Effector CD8-positive, alpha-beta T cell (primary cell): ENCODE measurements around the gene UFC1.

Experiments
- DNase-seq: peaks from one replicate; lab custom pipeline; 2025; lab: John Stamatoyannopoulos, UW

The UFC1 gene

GRCh38 chr1:161133220-161133740 lies 20.5 kb upstream of the UFC1 start:
- no peak for DNase-seq

DNA sequence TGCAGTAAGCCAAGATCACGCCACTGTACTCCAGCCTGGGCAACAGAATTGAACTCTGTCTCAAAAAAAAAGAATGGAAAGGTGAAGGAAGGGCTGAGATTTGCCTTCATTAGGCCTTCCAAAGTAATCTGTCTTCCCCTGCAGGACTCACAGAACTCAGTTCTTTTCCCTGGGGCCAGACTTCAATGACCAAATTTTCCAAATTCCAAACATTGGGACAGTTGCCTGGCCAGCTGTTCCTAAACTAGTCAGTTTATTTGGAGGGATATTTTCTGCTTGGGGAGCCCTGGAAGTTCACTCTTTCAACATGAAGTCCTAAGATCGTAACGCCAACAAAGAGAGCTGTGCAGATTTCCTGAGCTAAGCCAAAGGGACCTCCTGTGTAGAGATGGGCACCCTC lies 15.9 kb upstream of the UFC1 start:
- DNase-seq, result no peak

- DNase-seq, result no peak
These were observed 15.3 kb upstream of the UFC1 start for GRCh38 chr1:161138431-161138830.

GRCh38 chr1:161139766-161140165 lies 14.0 kb upstream of the UFC1 start:
- peak; percentile 6 for DNase-seq

- no peak for DNase-seq
These were observed 12.9 kb upstream of the UFC1 start for GRCh38 chr1:161140755-161141400.

DNA sequence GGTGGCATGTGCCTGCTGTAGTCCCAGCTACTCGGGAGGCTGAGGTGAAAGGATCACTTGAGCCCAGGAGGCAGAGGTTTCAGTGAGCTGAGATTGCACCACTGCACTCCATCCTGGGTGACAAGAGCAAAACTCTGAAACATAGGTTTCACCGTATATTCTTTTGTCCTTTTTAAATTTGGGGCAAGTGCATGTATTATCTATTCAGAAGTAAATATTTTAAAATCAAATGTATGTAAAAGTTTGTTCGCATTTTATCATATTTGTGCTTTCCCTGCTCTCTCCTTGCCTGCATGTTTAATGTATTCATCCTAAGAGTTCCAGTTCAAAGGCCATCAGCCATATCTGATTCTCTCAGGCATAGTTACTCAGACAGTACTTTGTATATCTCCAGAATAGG lies 7.9 kb upstream of the UFC1 start:
- no peak for DNase-seq

DNA sequence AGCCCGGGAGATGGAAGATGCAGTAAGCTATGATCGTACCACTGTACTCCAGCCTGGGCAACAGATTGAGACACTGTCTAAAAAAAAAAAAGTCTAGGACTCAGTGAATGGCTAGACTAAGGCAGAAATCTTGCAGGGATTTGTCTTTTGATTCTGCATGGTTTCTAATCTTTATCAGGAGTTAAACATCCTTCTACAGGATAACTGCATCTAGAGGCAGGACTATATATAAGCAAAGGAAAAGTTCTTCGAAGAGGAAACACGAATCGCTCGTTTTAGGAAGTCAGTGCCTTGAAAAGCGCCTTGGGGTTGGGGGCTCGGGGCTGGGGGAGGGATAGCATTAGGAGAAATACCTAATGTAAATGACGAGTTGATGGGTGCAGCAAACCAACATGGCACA lies 602 bp upstream of the UFC1 start:
- DNase-seq, result no peak

DNA sequence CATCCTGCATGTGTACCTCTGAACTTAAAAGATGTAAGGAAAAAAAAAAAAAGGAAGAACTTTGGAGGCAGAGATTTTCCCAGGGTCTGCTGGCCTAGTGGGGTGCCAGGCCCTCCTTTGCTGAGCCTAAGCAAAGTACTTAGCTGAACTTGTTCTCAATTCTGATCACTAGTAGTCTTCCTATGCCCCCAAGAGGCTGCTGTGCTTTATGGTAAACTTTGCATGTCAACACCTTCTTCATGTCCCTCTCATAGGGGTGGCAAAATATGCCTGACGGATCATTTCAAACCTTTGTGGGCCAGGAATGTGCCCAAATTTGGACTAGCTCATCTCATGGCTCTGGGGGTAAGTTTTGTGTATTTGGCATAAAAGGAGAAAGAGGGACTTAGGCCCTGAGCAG lies 4.1 kb downstream of the UFC1 start:
- DNase-seq, result no peak

- DNase-seq, result no peak
These were observed 4.7 kb downstream of the UFC1 start for GRCh38 chr1:161158316-161159010.

- peak; percentile 86 for DNase-seq
These were observed 5.5 kb downstream of the UFC1 start, which contains the start of gene USP21 for GRCh38 chr1:161159087-161159912. TSS of gene USP21 (plus strand) at chr1:161159500. CDS start at chr1:161160641, 1,141 bp downstream.

GRCh38 chr1:161159913-161160243 lies 6.1 kb downstream of the UFC1 start:
- no peak for DNase-seq

DNA sequence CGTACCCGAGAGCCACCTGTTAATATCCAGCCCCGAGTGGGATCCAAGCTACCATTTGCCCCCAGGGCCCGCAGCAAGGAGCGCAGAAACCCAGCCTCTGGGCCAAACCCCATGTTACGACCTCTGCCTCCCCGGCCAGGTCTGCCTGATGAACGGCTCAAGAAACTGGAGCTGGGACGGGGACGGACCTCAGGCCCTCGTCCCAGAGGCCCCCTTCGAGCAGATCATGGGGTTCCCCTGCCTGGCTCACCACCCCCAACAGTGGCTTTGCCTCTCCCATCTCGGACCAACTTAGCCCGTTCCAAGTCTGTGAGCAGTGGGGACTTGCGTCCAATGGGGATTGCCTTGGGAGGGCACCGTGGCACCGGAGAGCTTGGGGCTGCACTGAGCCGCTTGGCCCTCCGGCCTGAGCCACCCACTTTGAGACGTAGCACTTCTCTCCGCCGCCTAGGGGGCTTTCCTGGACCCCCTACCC lies 6.9 kb downstream of the UFC1 start:
- DNase-seq, result no peak

DNA sequence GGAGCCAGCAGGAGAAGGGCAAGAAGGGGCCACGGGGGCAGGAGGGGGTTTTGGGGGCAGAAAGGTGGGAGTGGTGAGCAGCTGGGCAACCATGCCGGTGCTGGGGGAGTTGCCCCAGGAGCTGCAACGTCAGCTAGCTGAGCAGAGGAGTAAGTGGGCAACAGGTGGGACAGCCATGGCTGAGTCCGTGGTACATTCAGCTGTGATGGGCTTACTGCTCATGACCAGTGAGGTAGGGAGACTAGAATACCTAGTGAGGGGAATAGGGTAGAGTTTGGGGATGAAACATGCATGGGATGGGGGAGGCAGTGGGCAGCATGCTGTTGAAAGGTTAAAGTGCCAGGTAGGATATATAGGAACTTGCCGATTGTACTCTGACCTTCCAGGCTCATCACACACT lies 7.9 kb downstream of the UFC1 start:
- no peak for DNase-seq

GRCh38 chr1:161162052-161162451 lies 8.3 kb downstream of the UFC1 start:
- DNase-seq, result no peak

DNA sequence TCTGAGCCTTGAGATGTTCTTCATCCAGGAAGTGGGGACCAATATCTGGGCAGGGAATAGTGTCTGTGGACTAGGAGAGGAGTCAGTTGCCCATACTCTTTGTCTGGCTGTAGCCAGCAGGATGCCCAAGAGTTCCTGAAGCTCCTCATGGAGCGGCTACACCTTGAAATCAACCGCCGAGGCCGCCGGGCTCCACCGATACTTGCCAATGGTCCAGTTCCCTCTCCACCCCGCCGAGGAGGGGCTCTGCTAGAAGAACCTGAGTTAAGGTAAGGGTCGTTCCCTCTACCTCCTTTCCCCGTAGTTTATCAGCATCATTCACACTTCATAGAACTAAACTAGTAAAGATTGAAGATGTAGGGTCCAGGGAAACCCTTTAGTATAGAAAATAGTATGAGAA lies 9.0 kb downstream of the UFC1 start:
- no peak for DNase-seq

DNA sequence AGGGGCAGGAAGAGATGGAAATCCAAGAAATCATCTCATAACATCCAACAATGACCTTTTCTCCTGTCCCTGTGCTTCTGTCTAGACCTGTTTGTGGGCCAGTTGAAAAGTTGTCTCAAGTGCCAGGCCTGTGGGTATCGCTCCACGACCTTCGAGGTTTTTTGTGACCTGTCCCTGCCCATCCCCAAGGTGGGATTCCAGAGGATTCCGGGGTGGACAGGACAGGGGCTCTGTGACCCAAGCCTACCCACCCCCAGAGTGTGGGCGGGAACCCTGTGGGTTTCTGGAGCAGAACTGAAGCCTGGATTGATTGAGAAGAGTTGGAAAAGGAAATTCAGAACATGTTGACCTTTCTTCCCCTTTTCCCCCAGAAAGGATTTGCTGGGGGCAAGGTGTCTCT lies 10.0 kb downstream of the UFC1 start:
- DNase-seq, result no peak

GRCh38 chr1:161164901-161165610 lies 11.3 kb downstream of the UFC1 start:
- no peak for DNase-seq

DNA sequence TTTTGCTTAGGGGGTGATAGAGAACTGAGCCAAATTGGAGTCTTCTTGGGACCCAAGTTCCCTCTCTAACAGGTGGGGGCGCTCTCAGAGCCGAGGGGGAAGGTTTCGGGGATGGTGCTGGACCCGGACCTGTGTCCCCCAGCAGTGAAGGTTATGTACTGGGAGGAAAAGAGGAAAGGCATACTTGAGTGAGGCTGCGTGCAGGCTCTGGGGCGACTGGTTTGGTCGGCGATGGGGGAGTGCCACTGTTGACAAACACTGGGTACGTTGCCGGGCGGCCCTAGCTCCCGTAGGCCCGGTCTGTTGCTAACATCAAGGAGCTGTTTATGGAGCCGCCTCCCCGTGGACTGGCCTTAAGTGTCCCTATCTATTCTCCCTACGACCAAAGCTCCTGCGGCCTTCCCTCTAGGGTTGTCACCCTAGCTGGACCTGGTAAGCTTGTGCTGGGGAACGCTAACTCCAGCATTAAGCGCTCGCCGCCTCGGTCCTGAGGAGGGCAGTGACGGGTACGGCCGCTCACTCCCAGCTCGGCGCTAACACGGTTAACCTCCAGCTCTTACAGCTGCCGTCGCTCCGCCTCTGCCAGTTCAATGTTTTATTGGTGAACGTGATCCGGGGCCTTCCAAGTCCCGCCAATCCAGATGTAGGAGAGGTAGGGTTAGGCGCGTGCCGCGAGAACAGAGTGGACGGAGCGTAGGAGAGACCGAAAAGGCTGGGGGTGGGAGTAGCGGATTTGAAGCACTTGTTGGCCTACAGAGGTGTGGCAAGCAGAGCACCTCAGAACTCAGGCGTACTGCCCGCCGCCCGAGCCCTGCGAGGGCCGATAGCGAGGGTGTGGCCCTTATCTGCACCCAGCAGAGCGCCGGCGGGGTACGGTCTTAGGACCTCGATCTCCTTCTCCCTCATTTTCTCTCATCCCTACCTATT lies 12.2 kb downstream of the UFC1 start, which contains the start of gene PPOX:
Gene PPOX, plus strand, starts transcription at position 685 of the 927 bp plus-strand sequence. CDS start 422 bp downstream, outside the sequence.
- peak; percentile 84 for DNase-seq

- DNase-seq, result no peak
These were observed 13.1 kb downstream of the UFC1 start for GRCh38 chr1:161166669-161167548.

DNA sequence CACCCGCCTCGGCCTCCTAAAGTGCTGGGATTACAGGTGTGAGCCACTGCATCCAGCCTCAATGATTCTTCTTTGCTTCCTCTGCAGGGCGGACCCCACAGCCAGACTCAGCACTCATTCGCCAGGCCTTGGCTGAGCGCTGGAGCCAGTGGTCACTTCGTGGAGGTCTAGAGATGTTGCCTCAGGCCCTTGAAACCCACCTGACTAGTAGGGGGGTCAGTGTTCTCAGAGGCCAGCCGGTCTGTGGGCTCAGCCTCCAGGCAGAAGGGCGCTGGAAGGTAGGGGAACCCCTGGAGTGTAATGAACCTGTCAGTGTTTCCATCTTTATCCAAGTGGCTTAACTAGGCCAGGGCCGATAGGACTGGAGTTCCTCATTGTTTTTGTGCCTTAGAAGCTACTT lies 15.1 kb downstream of the UFC1 start:
- no peak for DNase-seq
